Left ventricle myocardium inferior (tissue), 1 donor: Measurements from ENCODE around the gene EVL. TPM values are rescaled to one million over a fixed set of nuclear protein-coding genes. Genes with fewer than 3 reads are reported as not detected.

Source experiments
- DNase-seq: peaks from one replicate; pipeline ENCODE4 v3.0.0-alpha.2; 2020
- H3K27ac ChIP-seq: fragments of 200-600 bp; replicated peaks from 2 replicates; pipeline ENCODE4 v1.8.0; 2021
- H3K27me3 ChIP-seq: fragments of 200-600 bp; 2 replicates; pipeline ENCODE4 v1.8.0; 2021; ENCODE audit warnings: low read depth
- H3K36me3 ChIP-seq: fragments of 200-600 bp; 2 replicates; pipeline ENCODE4 v1.8.0; 2021
- H3K4me1 ChIP-seq: fragments of 200-600 bp; 2 replicates; pipeline ENCODE4 v1.8.0; 2021
- H3K4me3 ChIP-seq: fragments of 200-600 bp; 2 replicates; pipeline ENCODE4 v1.8.0; 2021; ENCODE audit warnings: mild to moderate bottlenecking, moderate library complexity
- H3K9me3 ChIP-seq: fragments of 200-600 bp; replicated peaks from 2 replicates; pipeline ENCODE4 v1.8.0; 2021
- intact Hi-C: fragments of 100-400 bp; cut with micrococcal nuclease; formaldehyde crosslinking; loops from one replicate; pipeline ENCODE4 v1.11.0; 2022
- total RNA-seq: library from RNA; stranded (reverse); fragmentation: NEBNext Ultra II Directional; extraction: Animal tissue kit (Norgen Biotek cat#: 25700); gene quantifications from one replicate; pipeline ENCODE4 v1.2.1, GENCODE V29; 2021
- TF ChIP-seq, protein P1 (sequence below): fragments of 200-600 bp; IDR thresholded peaks from 2 replicates; pipeline ENCODE4 v1.8.0; 2021; ENCODE audit warnings: antibody characterized with exemption, mild to moderate bottlenecking, borderline replicate concordance
- donor health status: DM: no; HTN: yes; CAD: no; lungs with severe emphysema.

Gene EVL
- total RNA-seq, 1 donor from 2014 or later: 39.7 TPM

DNA sequence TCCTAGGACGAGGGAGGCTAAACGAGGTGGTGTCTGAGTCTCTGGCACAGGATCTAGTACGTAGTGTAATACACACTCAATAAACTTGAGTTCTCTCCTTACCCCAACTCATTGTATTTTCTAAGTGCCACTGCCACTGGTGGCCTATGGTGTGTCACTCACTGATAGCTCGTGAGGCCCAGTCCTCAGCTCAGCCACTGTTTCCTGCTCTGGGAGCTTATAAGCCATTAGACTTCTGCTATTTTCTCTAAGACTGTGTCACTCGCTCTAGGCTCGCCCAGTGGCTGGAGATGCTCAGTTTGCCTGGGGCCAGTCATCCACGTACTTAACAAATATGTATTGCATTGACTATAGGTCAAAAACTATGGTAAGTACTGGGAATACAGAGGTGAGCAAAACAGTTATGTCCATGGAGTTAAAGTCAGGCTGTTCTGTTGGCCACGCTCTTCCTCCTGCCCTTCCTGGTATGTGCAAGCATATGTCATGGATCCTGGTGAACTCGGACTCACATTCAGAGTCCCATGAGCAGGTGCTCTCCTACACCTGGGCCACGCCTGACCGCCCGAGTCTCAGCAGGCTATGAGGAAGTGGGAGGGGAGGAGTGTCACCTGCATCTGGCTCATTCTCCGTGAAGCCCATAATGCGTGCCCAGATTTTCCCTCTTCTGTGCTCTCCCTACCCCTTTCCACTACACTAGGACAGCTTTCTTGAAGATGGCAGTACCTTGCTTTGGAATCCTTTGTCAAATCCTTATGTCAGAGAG, 52.6 kb downstream of the EVL start:
- Histone ChIP-seq H3K36me3 (no peaks in the 10 kb centered on the region), H3K27ac (no peak overlapping the region), H3K4me3 (no peak overlapping the region), H3K4me1 (peaks cover 3% of the 10 kb centered on the region), H3K9me3 (no peaks in the 10 kb centered on the region), H3K27me3 (no peaks in the 10 kb centered on the region)
- no peak for DNase-seq
- intact Hi-C loops: no loop called here
- TF ChIP-seq, protein P1, sequence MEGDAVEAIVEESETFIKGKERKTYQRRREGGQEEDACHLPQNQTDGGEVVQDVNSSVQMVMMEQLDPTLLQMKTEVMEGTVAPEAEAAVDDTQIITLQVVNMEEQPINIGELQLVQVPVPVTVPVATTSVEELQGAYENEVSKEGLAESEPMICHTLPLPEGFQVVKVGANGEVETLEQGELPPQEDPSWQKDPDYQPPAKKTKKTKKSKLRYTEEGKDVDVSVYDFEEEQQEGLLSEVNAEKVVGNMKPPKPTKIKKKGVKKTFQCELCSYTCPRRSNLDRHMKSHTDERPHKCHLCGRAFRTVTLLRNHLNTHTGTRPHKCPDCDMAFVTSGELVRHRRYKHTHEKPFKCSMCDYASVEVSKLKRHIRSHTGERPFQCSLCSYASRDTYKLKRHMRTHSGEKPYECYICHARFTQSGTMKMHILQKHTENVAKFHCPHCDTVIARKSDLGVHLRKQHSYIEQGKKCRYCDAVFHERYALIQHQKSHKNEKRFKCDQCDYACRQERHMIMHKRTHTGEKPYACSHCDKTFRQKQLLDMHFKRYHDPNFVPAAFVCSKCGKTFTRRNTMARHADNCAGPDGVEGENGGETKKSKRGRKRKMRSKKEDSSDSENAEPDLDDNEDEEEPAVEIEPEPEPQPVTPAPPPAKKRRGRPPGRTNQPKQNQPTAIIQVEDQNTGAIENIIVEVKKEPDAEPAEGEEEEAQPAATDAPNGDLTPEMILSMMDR: no peak

DNA sequence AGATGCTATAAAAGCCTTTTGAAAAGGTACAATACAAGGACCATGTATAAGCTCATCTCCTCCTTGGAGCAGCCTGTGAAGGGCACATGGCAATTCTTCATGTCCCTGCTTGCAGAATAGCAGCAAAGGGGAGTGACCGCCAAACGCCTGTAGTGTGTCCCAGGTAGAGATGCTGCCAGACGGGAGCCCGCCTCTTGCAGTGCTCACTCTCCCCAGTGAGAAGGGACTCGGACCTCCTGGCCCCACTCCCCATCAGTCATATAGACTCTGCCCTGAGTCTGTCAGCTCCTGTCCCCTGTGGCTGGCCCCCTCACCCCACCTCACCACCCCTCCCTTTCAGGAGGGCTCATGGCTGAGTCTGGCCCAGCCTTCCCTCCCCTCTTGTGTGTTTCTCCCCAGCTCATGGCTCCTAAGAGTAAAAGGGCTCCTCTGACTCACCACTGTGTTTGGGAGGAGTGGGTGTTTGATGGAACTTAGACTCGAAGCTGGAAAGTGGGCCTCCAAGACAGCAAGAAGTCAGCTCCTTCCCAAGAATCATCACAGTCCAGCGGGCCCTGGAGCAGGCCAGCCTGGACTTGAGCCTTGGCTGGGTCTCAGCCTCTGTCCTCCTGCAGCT, 53.3 kb downstream of the EVL start:
- Histone ChIP-seq H3K27me3 (no peaks in the 10 kb centered on the region), H3K36me3 (no peaks in the 10 kb centered on the region), H3K9me3 (no peaks in the 10 kb centered on the region), H3K4me3 (no peak overlapping the region), H3K4me1 (peaks cover 5% of the 10 kb centered on the region), H3K27ac (no peak overlapping the region)
- TF ChIP-seq, protein P1: no peak
- intact Hi-C loops: no loop called here
- no peak for DNase-seq

DNA sequence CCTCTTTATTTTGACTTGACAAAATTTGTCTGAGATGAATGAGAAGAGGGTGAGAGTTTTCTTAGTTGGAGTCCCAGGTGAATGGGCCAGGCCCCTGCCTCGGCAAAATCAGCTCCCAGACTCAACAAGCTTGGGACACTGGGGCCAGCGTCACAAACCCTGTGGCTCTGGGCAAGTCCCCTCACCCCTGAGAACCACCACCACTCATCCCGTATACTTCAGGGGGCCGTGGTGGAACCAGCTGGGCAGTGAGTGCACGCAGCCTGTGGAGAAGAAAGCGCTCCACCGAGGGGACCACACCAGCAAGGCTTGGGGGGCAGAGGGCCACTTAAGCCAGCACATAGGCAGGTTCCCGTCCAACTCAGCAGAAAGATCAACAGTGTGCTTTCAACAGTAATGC, 54.0 kb downstream of the EVL start:
- H3K27me3 ChIP-seq: no peaks in the 10 kb centered on the region
- H3K27ac ChIP-seq: no peak overlapping the region
- TF ChIP-seq, protein P1: no peak
- DNase-seq: no peak
- intact Hi-C loops: no loop called here
- no peaks in the 10 kb centered on the region for H3K9me3 ChIP-seq
- H3K4me1 ChIP-seq: peaks cover 5% of the 10 kb centered on the region
- H3K36me3 ChIP-seq: no peaks in the 10 kb centered on the region
- H3K4me3 ChIP-seq: no peak overlapping the region

DNA sequence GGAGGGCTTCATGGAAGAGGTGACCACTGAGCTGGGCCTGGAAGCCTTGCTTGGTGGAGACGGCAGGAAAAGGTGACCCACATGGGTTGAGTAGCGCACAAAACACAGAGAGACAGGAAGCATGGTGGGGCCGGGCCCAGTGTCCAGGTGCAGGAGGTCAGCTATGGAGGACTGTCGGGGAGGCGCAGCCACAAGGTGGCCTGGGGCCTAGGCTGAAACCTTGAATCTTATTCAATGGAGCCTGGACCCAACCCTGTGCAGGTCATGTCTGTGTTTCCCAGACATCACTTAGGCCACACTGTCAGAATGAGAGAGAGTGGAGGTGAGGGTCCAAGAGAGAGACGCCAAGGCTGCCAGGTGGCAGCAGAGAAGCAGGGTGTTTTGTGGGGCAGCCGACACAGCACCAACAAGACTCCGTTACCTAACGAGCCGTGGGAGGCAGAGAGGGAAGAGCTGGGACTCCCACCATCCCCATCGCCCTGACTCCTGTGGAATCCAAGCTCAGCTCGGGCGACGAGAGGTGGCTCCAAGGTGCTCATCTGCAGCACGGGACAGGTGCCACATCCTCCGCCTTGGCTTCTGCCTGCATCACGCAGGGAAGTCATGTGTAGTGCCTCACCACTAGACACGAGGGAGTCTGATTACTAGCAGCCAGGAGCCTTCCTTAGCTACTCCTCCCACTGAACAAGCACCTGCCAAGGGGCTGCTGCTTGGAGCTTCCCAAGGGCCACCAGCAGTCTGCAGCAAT, 55.5 kb downstream of the EVL start:
- Histone ChIP-seq H3K9me3 (no peaks in the 10 kb centered on the region), H3K4me1 (peaks cover 5% of the 10 kb centered on the region), H3K27me3 (no peaks in the 10 kb centered on the region), H3K4me3 (no peak overlapping the region), H3K36me3 (no peaks in the 10 kb centered on the region), H3K27ac (no peak overlapping the region)
- TF ChIP-seq, protein P1: no peak
- intact Hi-C loops: no loop called here
- no peak for DNase-seq

DNA sequence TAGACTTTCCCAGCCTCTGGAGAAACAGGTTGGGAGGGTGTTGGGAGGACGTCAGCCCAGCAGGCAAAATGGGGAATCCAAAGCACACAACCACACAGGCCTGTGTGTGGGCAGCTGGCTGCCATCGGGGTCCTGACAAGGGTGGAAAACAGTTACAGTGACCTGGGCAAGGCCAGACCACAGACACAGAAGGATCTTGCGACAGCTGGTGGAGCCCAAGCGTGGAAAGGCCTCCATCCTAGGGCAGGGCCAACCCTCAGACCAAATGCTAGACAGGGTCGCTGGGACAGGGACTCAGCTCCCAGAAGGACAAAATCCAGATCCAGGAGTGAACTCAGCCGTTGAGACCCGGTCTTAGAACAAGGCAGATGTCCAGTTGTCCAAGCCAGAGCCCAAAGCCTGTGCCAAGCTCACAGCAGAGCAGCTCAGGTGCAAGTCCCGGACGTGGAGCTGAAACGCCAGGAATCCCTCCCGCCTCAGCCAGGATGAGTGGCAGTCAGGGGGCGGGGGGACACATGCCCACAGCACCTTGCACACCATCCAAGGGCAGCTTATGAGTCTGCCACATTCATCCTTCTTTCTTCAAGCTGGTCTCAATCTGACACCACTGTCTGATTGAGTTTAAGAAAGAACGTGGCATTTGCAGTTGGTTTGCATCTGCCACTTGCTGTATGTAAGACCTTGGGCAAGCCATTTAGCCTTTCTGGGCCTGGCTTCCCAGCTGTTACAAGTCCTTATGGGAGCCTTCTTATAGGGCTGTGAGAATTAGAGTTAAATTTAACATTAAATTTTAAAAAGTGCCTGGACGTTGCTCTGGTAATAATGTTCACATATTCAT, 56.6 kb downstream of the EVL start:
- Histone ChIP-seq H3K4me3 (no peak overlapping the region), H3K9me3 (no peaks in the 10 kb centered on the region), H3K27ac (no peak overlapping the region), H3K36me3 (peaks cover 10% of the 10 kb centered on the region), H3K27me3 (no peaks in the 10 kb centered on the region), H3K4me1 (peaks cover 5% of the 10 kb centered on the region)
- TF ChIP-seq, protein P1: no peak
- no peak for DNase-seq
- intact Hi-C loops: no loop called here
